Measurements from ENCODE around the gene CCDC12. TPM values are rescaled to one million over a fixed set of nuclear protein-coding genes. Genes with fewer than 3 reads are reported as not detected.

Gene CCDC12
- total and polyA plus RNA-seq, 9 of the 15 experiments (the other 6 are each of a cell fraction or from before 2014, with no cell fraction given): 8.9 to 201 (median 86.9) TPM

GRCh38 chr3:46909535-46910161 is 66.9 kb downstream of the CCDC12 start (continued):
- TF ChIP-seq POLR2H (tag; IDR thresholded peaks at IDR 0.05; ENCODE audit: low read depth) (no peak), CBFB (CRISPR knock-in tag; IDR thresholded peaks at IDR 0.05) (0 out of 2 replicates have a peak, but pooled peaks have one; percentile 23), CTCFL (IDR thresholded peaks at IDR 0.05; ENCODE audit: borderline replicate concordance, insufficient read depth, low read depth, low read length, poor library complexity, severe bottlenecking) (peak; percentile 44), HOMEZ (CRISPR knock-in tag; IDR thresholded peaks at IDR 0.05) (no peak), CBFA2T2 (conservative IDR thresholded peaks at IDR 0.05) (peak; percentile 26; the same call in 1 of the 2 replicates), FOXP1 (CRISPR knock-in tag; IDR thresholded peaks at IDR 0.05) (no peak), TCF3 (CRISPR knock-in tag; IDR thresholded peaks at IDR 0.05) (no peak), EWSR1 (IDR thresholded peaks at IDR 0.05; ENCODE audit: borderline replicate concordance, low read depth, partially characterized antibody) (no peak), TCFL5 (CRISPR knock-in tag; conservative IDR thresholded peaks at IDR 0.05) (no peak), FOXM1 (IDR thresholded peaks at IDR 0.05; ENCODE audit: low read depth) (no peak), FOXM1 (CRISPR knock-in tag; IDR thresholded peaks at IDR 0.05; ENCODE audit: low read depth) (peak; percentile 55; the same call in 1 of the 2 replicates), TBP (optimal IDR thresholded peaks at IDR 0.05; ENCODE audit: low read depth, low read length) (no peak), RCOR1 (IDR thresholded peaks at IDR 0.05; ENCODE audit: borderline replicate concordance in 1 of 2, low read depth in 2 of 2, low read length in 2 of 2) (peak in 1 of 2 experiments; percentile 17; a peak in 1 of 4 replicates), FOXA3 (CRISPR knock-in tag; conservative IDR thresholded peaks at IDR 0.05 in 1 of 2, IDR thresholded peaks at IDR 0.05 in 1 of 2) (peak; percentile 45 to 82), GTF2F1 (IDR thresholded peaks at IDR 0.05; ENCODE audit: low read depth, low read length) (no peak), POLR2AphosphoS5 (IDR thresholded peaks at IDR 0.05; ENCODE audit: control insufficient read depth, insufficient read depth, low read depth, low read length) (no peak), MEIS2 (IDR thresholded peaks at IDR 0.05; ENCODE audit: partially characterized antibody) (peak; percentile 8), NCOA6 (IDR thresholded peaks at IDR 0.05) (no peak), BRD4 (IDR thresholded peaks at IDR 0.05) (no peak), RAD21 (CRISPR knock-in tag; conservative IDR thresholded peaks at IDR 0.05 in 1 of 2, IDR thresholded peaks at IDR 0.05 in 1 of 2) (peak; percentile 90 to 95), CTCF (IDR thresholded peaks at IDR 0.05 in 2 of 3, conservative IDR thresholded peaks at IDR 0.05 in 1 of 3; ENCODE audit: insufficient read depth in 2 of 3, low read depth in 1 of 3, low read length in 3 of 3) (peak; percentile 96 to 98 (median 98)), NEUROD1 (IDR thresholded peaks at IDR 0.05; ENCODE audit: borderline replicate concordance, low read depth, low read length, partially characterized antibody) (peak; percentile 32), BCL6 (CRISPR knock-in tag; IDR thresholded peaks at IDR 0.05) (no peak)
